ENCODE measurements around the gene ZNF385B.
A peak's percentile ranks its signal among the peaks of the same experiment; 100 is the strongest.
"Not testable (repeated sequence)": the region's sequence is repeated elsewhere in the genome, so short reads cannot be mapped to it uniquely, and the experiment has no call there.

Gene ZNF385B
- 0 to 0.12 (median 0.04) reads per million in 18 experiments for total RNA-seq

GRCh38 chr2:179861416-179862067, at the start of gene ZNF385B:
Gene ZNF385B (minus strand): TSS chr2:179861612.
- no peak for DNase-seq

DNA sequence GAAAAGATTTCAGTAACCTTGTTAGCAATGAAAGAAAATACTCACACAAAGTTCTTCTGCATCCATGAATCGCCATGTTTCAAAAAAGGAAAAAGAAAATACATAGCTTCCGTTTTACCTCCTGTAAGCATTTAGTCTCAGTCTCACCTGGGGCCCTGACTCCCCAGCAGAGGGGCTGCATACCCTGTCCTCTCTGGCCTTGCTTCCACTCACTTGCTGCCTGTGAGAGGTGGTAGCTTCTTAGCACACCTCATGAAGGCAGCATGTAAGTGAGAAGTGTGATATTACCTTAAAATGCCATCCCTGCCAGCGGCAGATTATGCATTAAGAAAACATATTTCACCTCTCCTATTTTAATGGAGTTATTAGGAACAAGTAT, 49.3 kb upstream of the ZNF385B start:
- no peak for DNase-seq

DNA sequence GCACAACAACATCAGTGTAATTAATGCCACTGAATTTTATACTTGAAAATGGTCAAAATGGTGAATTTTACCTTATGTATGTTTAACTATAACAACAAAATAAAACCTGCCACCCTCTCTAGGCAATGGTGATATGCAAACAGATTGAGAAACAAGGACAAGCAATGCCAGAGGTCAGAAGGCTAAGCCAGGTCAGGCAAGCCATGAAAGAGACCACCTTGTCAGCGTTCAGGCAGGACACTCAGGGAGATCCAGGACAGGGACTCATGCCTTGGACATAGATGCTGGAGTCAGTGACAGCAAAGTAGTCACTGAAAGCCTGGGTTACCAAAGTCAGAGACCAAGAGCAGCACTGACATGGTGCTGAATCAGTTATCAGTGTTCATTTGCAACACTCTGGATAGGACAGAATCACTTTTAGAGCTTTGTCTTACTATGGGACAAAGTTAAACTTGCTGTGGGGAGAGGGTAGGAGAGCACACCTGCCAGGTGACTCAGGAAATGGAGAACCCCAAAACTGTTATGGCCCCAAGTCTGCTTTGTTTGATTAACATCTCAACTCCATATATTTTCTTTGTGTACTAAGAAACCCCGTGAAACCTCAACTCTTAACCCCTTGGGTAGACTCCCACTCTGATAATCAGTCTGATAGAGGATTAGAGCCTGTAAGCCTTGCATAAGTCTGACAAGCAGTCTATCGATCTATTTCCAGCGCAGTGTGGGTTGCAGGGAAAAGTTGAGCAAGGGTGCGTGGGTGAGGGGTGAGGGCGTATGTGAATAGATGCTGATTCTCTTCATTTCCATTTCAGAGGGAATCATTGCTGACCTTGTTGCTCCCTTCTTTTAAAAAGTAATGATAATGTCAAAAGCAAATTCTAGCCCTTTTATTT, 48.7 kb upstream of the ZNF385B start:
- peak in 1 of 2 donors; percentile 5 for DNase-seq

- DNase-seq, result no peak
These were observed 39.2 kb upstream of the ZNF385B start for GRCh38 chr2:179900655-179901054.

- DNase-seq, result no peak
These were observed 38.3 kb upstream of the ZNF385B start for GRCh38 chr2:179899666-179900065.

GRCh38 chr2:179898873-179899272, 37.5 kb upstream of the ZNF385B start:
- DNase-seq, result peak in 1 of 2 donors; percentile 14

DNA sequence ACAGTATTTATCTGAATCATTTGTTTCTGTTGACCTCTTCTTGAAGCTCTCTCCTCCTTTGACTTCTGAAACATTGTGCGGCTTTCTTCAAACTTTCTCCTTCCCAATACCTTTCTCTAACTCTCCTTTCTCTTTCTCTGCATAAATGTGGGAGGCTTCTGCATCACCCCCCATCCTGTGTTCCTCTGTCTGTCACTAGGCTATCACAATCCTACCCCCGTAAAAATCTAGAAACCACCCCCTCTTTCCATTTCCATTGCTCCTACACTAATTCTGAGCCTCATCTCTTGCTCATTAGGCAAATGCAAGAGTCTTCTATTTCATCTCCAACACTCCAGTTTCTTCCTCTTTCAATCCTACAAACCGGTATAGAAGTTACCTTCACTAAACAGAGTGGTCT, 32.2 kb upstream of the ZNF385B start:
- no peak for DNase-seq

GRCh38 chr2:179891237-179891636, 29.8 kb upstream of the ZNF385B start:
- DNase-seq, result no peak

- no peak for DNase-seq
These were observed 29.3 kb upstream of the ZNF385B start for GRCh38 chr2:179890666-179891065.

DNA sequence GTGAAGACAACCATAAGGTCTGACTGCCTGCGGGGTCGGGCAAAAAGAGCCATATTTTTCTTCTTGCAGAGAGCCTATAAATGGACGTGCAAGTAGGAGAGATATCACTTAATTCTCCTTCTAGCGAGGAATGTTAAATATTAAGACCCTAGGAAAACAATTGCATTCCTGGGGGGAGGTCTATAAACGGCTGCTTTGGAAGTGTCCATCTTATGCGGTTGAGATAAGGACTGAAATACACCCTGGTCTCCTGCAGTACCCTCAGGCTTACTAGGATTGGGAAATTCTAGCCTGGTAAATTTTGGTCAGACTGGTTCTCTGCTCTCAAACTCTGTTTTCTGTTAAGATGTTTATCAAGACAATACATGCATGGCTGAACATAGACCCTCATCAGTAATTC, 27.2 kb upstream of the ZNF385B start:
- not testable (repeated sequence) for DNase-seq

DNA sequence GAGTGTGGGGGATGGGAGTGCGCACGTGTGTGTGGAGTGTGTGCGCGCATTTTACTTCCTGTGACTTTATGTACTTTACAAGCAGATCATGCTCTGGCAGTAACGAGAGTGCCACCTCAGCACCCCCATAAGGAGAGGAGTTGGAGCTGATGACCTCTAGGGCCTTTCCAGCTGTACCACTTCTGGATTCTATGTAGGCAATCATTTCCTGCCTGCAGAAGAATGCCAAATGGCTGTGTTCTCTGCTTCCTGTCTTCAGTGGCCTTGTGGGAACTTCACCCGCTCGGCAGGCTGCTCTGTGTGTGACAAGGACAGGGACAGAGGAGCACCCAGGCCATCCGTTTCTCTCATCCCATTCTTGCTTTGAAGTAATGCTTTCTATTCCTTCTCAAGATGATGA, 22.8 kb upstream of the ZNF385B start:
- no peak for DNase-seq

GRCh38 chr2:179882851-179883806, 21.7 kb upstream of the ZNF385B start:
- no peak for DNase-seq

DNA sequence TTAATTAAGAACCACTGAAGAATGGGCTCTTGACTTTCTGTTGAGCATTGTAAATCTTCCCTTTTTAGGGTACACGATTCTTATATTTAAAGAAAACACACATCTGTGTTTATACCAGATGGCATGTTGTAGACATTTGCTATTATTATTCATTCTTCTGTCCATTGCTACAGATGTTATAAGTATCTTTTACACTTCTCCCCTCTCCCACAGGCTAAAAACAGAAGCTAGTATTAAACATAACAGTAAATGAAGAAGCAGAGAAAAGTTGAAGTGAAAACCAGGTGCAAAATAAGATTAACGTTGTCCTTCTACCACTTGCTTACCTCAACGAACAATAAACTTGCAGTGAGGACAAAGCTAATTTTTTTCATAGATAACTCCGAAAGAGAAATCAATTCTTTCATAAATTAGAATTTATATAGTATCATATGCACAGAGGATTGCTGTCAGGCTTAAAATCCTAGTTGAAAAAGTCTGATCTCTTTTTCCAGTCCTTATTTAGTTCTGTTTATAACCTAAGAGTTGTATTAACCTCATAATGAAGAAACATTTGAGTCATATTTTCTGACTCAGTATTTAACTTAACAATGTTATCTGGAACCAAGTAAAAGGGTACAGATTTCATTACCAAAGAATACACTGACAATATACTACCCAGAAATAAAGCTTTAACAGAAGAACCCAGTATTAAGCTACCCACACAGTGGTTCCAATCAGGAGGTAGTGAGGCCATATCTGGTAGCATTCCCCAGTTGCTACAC, 16.4 kb upstream of the ZNF385B start:
- no peak for DNase-seq

DNA sequence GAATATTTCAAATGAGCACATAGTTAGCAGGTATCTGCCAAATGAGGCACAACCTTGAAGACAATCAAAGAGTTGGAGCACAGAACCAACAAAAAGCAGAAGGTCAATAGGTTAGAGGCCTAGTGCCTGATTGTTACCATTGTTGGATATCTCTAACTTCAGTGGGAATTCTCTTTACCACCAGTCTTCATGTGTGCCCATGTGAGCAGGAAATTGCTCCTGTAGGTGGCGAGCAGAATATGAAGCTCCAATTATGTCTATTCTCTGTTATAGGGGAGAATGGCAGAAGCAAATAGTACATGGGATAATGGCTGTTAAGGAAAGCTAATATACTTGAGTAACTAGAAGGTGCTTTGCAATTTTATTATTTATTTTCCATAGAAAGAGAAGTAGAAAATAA, 14.9 kb upstream of the ZNF385B start:
- no peak for DNase-seq

DNA sequence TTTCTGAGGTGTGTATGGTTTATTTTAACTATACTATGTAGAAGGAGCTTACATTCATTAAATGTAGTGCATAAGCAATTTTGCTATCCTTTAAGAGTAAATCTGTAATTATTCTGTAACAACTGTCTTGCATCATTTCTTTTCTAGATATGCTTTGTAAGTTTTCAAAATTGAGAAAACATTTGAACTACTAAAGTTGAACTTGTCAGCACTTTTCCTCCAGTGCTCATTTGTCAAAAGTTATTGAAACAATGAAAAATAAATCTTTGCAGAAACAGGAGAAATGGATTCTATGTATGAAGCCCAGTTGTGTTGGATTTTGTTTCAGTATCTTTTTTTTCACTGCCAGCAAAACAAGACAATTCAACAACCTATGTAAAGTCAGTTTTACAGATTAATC, 14.5 kb upstream of the ZNF385B start:
- no peak for DNase-seq

- no peak for DNase-seq
These were observed 1.6 kb upstream of the ZNF385B start for GRCh38 chr2:179862898-179863458.

DNA sequence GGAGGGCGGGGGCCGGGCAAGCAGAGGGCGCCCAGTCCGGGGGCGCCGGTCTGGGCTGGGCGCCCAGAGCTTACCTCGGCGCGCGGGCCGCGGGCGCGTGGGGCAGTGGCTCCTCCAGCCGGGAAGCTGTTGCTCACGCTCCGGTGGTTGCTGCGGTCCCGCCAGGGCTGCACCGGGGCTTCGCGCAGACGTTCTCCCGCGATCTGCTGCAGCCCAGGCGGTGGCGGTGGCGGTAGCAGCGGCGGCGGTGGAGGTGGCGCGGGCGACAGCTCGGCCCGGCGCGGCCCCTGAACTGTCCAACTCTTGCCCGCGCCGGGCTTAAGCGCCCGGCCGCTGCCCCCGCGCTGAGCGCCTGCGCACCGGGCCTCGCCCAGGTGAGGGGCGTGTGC, 391 bp downstream of the ZNF385B start:
- DNase-seq, result no peak

GRCh38 chr2:179860255-179861026, 971 bp downstream of the ZNF385B start:
- DNase-seq, result no peak

DNA sequence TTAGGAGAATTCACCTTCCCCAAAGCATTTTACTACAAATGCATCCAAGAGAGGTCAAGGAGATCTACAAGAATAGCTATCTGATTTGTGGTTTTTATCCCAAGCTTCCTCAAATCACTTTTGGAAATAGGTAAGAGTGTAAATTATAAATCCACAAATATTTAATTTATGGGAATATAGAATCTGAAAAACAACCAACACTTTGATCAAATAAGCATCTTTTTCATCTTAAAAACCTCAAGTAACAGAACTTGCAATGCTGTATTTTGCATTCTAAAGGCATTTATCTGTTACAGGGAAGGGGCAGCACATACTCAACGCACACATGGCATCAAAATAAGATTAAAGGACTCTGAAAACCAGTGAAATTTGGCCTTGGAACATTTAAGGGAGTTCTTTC, 1.9 kb downstream of the ZNF385B start:
- no peak for DNase-seq

GRCh38 chr2:179857236-179857635, 4.2 kb downstream of the ZNF385B start:
- DNase-seq, result no peak

DNA sequence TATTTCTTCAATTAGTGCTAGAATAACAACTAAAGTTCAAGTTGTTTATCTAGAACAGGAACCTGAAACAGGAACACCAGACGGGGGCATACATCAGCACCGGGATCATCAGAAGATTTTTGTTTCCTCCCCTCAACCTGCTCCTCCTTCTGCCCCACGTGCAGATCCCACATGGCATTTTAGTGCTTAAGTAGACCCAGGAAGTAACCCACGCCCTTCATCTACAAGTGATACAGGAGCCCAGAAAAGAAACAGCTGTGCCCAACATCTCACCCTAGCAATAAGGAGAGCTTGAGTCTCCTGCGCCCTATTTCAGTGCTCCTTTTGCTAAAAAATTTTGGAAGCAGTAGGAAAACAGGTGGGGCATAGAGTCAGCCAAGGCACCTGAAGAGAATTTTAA, 5.2 kb downstream of the ZNF385B start:
- DNase-seq, result no peak

Data from inflammatory macrophage (primary cell).